Measurements from ENCODE around the gene MATN4.

GRCh38 chr20:45269754-45270270 is 38.3 kb downstream of the MATN4 start:
- no peak for TF ChIP-seq CTCF (IDR thresholded peaks at IDR 0.05; ENCODE audit: insufficient read depth, low read length, poor library complexity, severe bottlenecking)
- TF ChIP-seq EZH2phosphoT487 (conservative IDR thresholded peaks at IDR 0.05; ENCODE audit: low read length) = no peak
